NCI-H2081 treated with DMSO at 0.1 percent for 48 hours (cell line): ENCODE measurements around the gene MYB.

Experiments
- DNase-seq: peaks from one replicate; lab custom pipeline; 2025; lab: John Stamatoyannopoulos, UW

MYB gene

GRCh38 chr6:135189344-135189743, 8.2 kb downstream of the MYB start:
- no peak for DNase-seq

- no peak for DNase-seq
Measured at GRCh38 chr6:135191508-135192255, 10.6 kb downstream of the MYB start.

GRCh38 chr6:135192256-135193174, 11.4 kb downstream of the MYB start:
- no peak for DNase-seq

GRCh38 chr6:135193221-135193620, 12.1 kb downstream of the MYB start:
- no peak for DNase-seq

- DNase-seq, result no peak
Measured at GRCh38 chr6:135195041-135195440, 13.9 kb downstream of the MYB start.

GRCh38 chr6:135195522-135195921, 14.4 kb downstream of the MYB start:
- no peak for DNase-seq

GRCh38 chr6:135196739-135197510, 15.8 kb downstream of the MYB start:
- no peak for DNase-seq

GRCh38 chr6:135202836-135203235, 21.7 kb downstream of the MYB start:
- DNase-seq, result no peak

GRCh38 chr6:135204951-135205350, 23.8 kb downstream of the MYB start:
- DNase-seq, result no peak

- DNase-seq, result no peak
Measured at GRCh38 chr6:135209803-135210202, 28.7 kb downstream of the MYB start.

GRCh38 chr6:135210632-135211305, 29.7 kb downstream of the MYB start:
- no peak for DNase-seq

GRCh38 chr6:135211306-135211702, 30.2 kb downstream of the MYB start:
- DNase-seq, result no peak

- no peak for DNase-seq
Measured at GRCh38 chr6:135212020-135212806, 31.1 kb downstream of the MYB start.

GRCh38 chr6:135212935-135213334, 31.8 kb downstream of the MYB start:
- no peak for DNase-seq

- no peak for DNase-seq
Measured at GRCh38 chr6:135213616-135214015, 32.5 kb downstream of the MYB start.

- no peak for DNase-seq
Measured at GRCh38 chr6:135215160-135215559, 34.1 kb downstream of the MYB start.

GRCh38 chr6:135215563-135215962, 34.5 kb downstream of the MYB start:
- DNase-seq, result no peak

- DNase-seq, result no peak
Measured at GRCh38 chr6:135217663-135218062, 36.6 kb downstream of the MYB start.

GRCh38 chr6:135219346-135219745, 38.2 kb downstream of the MYB start:
- no peak for DNase-seq

GRCh38 chr6:135221042-135221441, 39.9 kb downstream of the MYB start:
- no peak for DNase-seq

- no peak for DNase-seq
Measured at GRCh38 chr6:135221505-135221904, 40.4 kb downstream of the MYB start.
